OCI-LY7 (cell line): ENCODE results near the gene DOK1. TPM values are rescaled to one million over a fixed set of nuclear protein-coding genes. Genes with fewer than 3 reads are reported as not detected.

Source experiments
- BruUV-seq: library from RNA; stranded (reverse); fragments of 400-500 nt; replicated peaks from 2 replicates; lab custom pipeline; 2021; lab: Mats Ljungman, UMichigan
- CTCF ChIA-PET: fragments of 300-600 bp; sonication (Branson Sonifier 250); formaldehyde crosslinking; loops from one replicate; lab custom pipeline; 2022; ENCODE audit warnings: antibody characterized with exemption; ENCODE audit not compliant: unreplicated experiment; lab: Charles Lee
- POLR2A ChIA-PET: fragments of 300-600 bp; sonication (Branson Sonifier 250); formaldehyde crosslinking; loops from one replicate; lab custom pipeline; 2022; ENCODE audit warnings: antibody characterized with exemption; lab: Charles Lee
- DNase-seq: peaks from one replicate; pipeline ENCODE4 v3.0.0-alpha.2; 2015; ENCODE audit warnings: low spot score
- H2AFZ ChIP-seq: fragments of 200-600 bp; sonication (generic), shearing (Covaris generic); 2 replicates; pipeline ENCODE4 v1.6.1; 2014; ENCODE audit warnings: mild to moderate bottlenecking, antibody characterized with exemption, low read length, moderate library complexity
- H3K27ac ChIP-seq: fragments of 200-600 bp; sonication (generic); 2 replicates; pipeline ENCODE4 v1.5.1; 2014; ENCODE audit warnings: mixed run types, low read depth, mild to moderate bottlenecking, moderate library complexity, low read length, inconsistent platforms; ENCODE audit not compliant: poor library complexity, severe bottlenecking
- H3K36me3 ChIP-seq: fragments of 200-600 bp; sonication (generic); 2 replicates; pipeline ENCODE4 v1.6.1; 2014; ENCODE audit warnings: mild to moderate bottlenecking, antibody characterized with exemption, low read length, moderate library complexity, mixed read lengths; ENCODE audit not compliant: insufficient read depth
- H3K4me1 ChIP-seq: fragments of 200-600 bp; sonication (generic); 2 replicates; pipeline ENCODE4 v1.5.1; 2014; ENCODE audit warnings: mild to moderate bottlenecking, low read length; ENCODE audit not compliant: insufficient read depth, poor library complexity, severe bottlenecking
- H3K4me2 ChIP-seq: fragments of 200-600 bp; sonication (generic); 2 replicates; pipeline ENCODE4 v1.6.1; 2014; ENCODE audit warnings: mild to moderate bottlenecking, low read length
- H3K4me3 ChIP-seq: fragments of 200-600 bp; sonication (generic); 2 replicates; pipeline ENCODE4 v1.5.1; 2014; ENCODE audit warnings: mild to moderate bottlenecking, low read depth, low read length; ENCODE audit not compliant: poor library complexity, severe bottlenecking
- H3K79me2 ChIP-seq: fragments of 200-600 bp; sonication (generic); 2 replicates; pipeline ENCODE4 v1.6.1; 2016; ENCODE audit warnings: low read depth, mild to moderate bottlenecking, low read length, moderate library complexity, mixed read lengths; ENCODE audit not compliant: insufficient read depth
- H3K9me2 ChIP-seq: fragments of 200-600 bp; sonication (generic); 2 replicates; pipeline ENCODE4 v1.6.1; 2016; ENCODE audit warnings: mild to moderate bottlenecking, low read length, mixed read lengths; ENCODE audit not compliant: insufficient read depth
- H3K9me3 ChIP-seq: fragments of 200-600 bp; sonication (generic); 2 replicates; pipeline ENCODE4 v1.6.1; 2014; ENCODE audit warnings: mild to moderate bottlenecking, mixed run types, low read length, mixed read lengths
- H4K20me1 ChIP-seq: fragments of 200-600 bp; sonication (generic); 2 replicates; pipeline ENCODE4 v1.6.1; 2014; ENCODE audit warnings: mild to moderate bottlenecking, antibody characterized with exemption, low read length, moderate library complexity, mixed read lengths; ENCODE audit not compliant: insufficient read depth
- CTCF ChIP-seq: fragments of 200-600 bp; sonication (generic); conservative IDR thresholded peaks from 2 replicates; pipeline ENCODE4 v1.5.1; 2014; ENCODE audit warnings: mild to moderate bottlenecking, antibody characterized with exemption, low read length, moderate library complexity, mixed read lengths
- EZH2phosphoT487 ChIP-seq: fragments of 200-600 bp; sonication (generic); IDR thresholded peaks from 2 replicates; pipeline ENCODE4 v1.6.1; 2018; ENCODE audit warnings: low read depth, borderline replicate concordance, mild to moderate bottlenecking, mixed run types, antibody characterized with exemption, low read length, moderate library complexity, mixed read lengths
- intact Hi-C: fragments of 100-400 bp; cut with micrococcal nuclease; formaldehyde crosslinking; loops from one replicate; pipeline ENCODE4 v1.10.0; 2022; ENCODE audit not compliant: unreplicated experiment
- total RNA-seq, 2 experiments: library from RNA; depleted of rRNA in 1 of 2; stranded (reverse); fragments of >200 nt in 1 of 2; shearing (Covaris generic) in 1 of 2; gene quantifications; 2 replicates each; pipeline ENCODE4 v1.2.3, GENCODE V29; 2014 to 2022

The DOK1 gene
- total RNA-seq, 2 experiments from 2014 or later = 9.5 to 13.4 TPM

GRCh38 chr2:74554820-74555531, 456 bp downstream of the DOK1 start:
- CTCF ChIA-PET = no interaction called here
- Histone ChIP-seq H3K9me2 (no peaks in the 10 kb centered on the region), H2AFZ (peak overlapping the region; percentile 95), H3K36me3 (no peaks in the 10 kb centered on the region), H3K79me2 (no peaks in the 10 kb centered on the region), H3K27ac (no peak overlapping the region), H3K9me3 (no peaks in the 10 kb centered on the region), H3K4me2 (peak overlapping the region; percentile 80), H3K4me1 (peaks cover 13% of the 10 kb centered on the region), H4K20me1 (no peaks in the 10 kb centered on the region), H3K4me3 (peak overlapping the region; percentile 94)
- POLR2A ChIA-PET = no interaction called here
- intact Hi-C loops = no loop called here
- TSS peak; percentile 51 for BruUV-seq
- no peak for TF ChIP-seq EZH2phosphoT487
- TF ChIP-seq CTCF = no peak
- DNase-seq = peak; percentile 55

GRCh38 chr2:74555610-74556103, 1.1 kb downstream of the DOK1 start:
- Histone ChIP-seq H2AFZ (no peak overlapping the region), H3K4me3 (peak overlapping the region; percentile 94), H3K9me3 (no peaks in the 10 kb centered on the region), H3K4me1 (peaks cover 13% of the 10 kb centered on the region), H3K4me2 (peak overlapping the region; percentile 80), H3K9me2 (no peaks in the 10 kb centered on the region), H3K36me3 (no peaks in the 10 kb centered on the region), H4K20me1 (no peaks in the 10 kb centered on the region), H3K27ac (no peak overlapping the region), H3K79me2 (no peaks in the 10 kb centered on the region)
- TF ChIP-seq EZH2phosphoT487 = no peak
- no peak for TF ChIP-seq CTCF
- no TSS peak for BruUV-seq
- ChIA-PET POLR2A (no interaction called here), CTCF (no interaction called here)
- no peak for DNase-seq
- intact Hi-C loops = no loop called here

DNA sequence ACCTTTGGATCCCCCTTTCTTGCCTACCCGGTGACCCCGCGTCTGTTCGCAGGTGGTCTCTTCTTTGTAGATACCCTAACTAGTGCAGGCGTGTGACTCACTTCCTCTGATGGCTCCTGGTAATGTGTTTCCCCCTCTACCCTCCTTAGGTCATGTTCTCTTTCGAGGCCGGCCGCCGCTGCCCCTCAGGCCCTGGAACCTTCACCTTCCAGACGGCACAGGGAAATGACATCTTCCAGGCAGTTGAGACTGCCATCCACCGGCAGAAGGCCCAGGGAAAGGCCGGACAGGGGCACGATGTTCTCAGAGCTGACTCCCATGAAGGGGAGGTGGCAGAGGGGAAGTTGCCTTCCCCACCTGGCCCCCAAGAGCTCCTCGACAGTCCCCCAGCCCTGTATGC, 1.6 kb downstream of the DOK1 start:
- POLR2A ChIA-PET = no interaction called here
- H3K9me2 ChIP-seq = no peaks in the 10 kb centered on the region
- intact Hi-C loops = no loop called here
- DNase-seq = no peak
- CTCF ChIA-PET = no interaction called here
- H4K20me1 ChIP-seq = no peaks in the 10 kb centered on the region
- TF ChIP-seq CTCF (no peak), EZH2phosphoT487 (no peak)
- H2AFZ ChIP-seq = no peak overlapping the region
- H3K27ac ChIP-seq = no peak overlapping the region
- no peak overlapping the region for H3K4me2 ChIP-seq
- H3K9me3 ChIP-seq = no peaks in the 10 kb centered on the region
- no peaks in the 10 kb centered on the region for H3K36me3 ChIP-seq
- peaks cover 13% of the 10 kb centered on the region for H3K4me1 ChIP-seq
- no peaks in the 10 kb centered on the region for H3K79me2 ChIP-seq
- no TSS peak for BruUV-seq
- H3K4me3 ChIP-seq = no peak overlapping the region
